ENCODE measurements around the gene KRTAP6-3.

DNA sequence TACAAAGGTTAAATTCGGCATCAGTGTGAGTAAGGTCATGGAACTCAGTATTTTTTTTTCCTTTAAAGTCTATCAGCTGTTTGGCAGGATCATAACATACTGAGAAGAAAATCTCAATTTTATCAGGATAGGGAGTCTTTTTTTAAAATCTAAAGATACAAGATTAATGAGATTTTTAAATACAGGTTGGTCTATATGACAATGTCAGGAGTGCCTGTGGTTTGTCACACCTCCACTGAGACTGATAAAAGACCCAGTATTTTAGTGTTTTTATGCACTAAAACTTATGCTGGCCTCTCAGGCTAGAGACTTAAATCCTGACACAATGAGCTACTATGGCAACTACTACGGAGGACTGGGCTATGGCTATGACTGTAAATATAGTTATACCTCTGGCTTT, 50.3 kb downstream of the KRTAP6-3 start, which contains the start of gene KRTAP20-3:
- TF ChIP-seq, protein P1, sequence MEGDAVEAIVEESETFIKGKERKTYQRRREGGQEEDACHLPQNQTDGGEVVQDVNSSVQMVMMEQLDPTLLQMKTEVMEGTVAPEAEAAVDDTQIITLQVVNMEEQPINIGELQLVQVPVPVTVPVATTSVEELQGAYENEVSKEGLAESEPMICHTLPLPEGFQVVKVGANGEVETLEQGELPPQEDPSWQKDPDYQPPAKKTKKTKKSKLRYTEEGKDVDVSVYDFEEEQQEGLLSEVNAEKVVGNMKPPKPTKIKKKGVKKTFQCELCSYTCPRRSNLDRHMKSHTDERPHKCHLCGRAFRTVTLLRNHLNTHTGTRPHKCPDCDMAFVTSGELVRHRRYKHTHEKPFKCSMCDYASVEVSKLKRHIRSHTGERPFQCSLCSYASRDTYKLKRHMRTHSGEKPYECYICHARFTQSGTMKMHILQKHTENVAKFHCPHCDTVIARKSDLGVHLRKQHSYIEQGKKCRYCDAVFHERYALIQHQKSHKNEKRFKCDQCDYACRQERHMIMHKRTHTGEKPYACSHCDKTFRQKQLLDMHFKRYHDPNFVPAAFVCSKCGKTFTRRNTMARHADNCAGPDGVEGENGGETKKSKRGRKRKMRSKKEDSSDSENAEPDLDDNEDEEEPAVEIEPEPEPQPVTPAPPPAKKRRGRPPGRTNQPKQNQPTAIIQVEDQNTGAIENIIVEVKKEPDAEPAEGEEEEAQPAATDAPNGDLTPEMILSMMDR (IDR thresholded peaks at IDR 0.05): no peak
- TF ChIP-seq POLR2A (IDR thresholded peaks at IDR 0.05) (no peak), POLR2AphosphoS5 (IDR thresholded peaks at IDR 0.05) (no peak)

Data from stomach (tissue), 4 donors.